Neuronal stem cell (in vitro differentiated cells): ENCODE data around the gene SURF4.

Experiments
- DNase-seq: peaks from one replicate; pipeline ENCODE4 v3.0.0-alpha.2; 2013; ENCODE audit warnings: low spot score
- H2AFZ ChIP-seq: one replicate; pipeline ENCODE4 v1.6.1; 2013; ENCODE audit warnings: mild to moderate bottlenecking, low read length, inconsistent platforms
- H2AK5ac ChIP-seq: 2 replicates; pipeline ENCODE4 v1.6.1; 2013; ENCODE audit warnings: low read depth, mild to moderate bottlenecking, inconsistent platforms, low read length, moderate library complexity, mixed read lengths
- H2BK120ac ChIP-seq: 2 replicates; pipeline ENCODE4 v1.6.1; 2013; ENCODE audit warnings: low read depth, mild to moderate bottlenecking, inconsistent platforms, low read length, moderate library complexity, mixed read lengths
- H2BK12ac ChIP-seq: one replicate; pipeline ENCODE4 v1.6.1; 2013; ENCODE audit warnings: low read length, inconsistent platforms
- H2BK15ac ChIP-seq: 2 replicates; pipeline ENCODE4 v1.6.1; 2013; ENCODE audit warnings: mild to moderate bottlenecking, low read length, inconsistent platforms, mixed read lengths
- H2BK5ac ChIP-seq: one replicate; pipeline ENCODE4 v1.6.1; 2013; ENCODE audit warnings: inconsistent platforms, mild to moderate bottlenecking, low read length, moderate library complexity
- H3K14ac ChIP-seq: one replicate; pipeline ENCODE4 v1.6.1; 2013; ENCODE audit warnings: low read length, inconsistent platforms
- H3K18ac ChIP-seq: 2 replicates; pipeline ENCODE4 v1.6.1; 2013; ENCODE audit warnings: low read length, inconsistent platforms
- H3K23ac ChIP-seq: 2 replicates; pipeline ENCODE4 v1.6.1; 2013; ENCODE audit warnings: low read depth, mild to moderate bottlenecking, mixed read lengths, low read length, inconsistent platforms; ENCODE audit not compliant: poor library complexity
- H3K27ac ChIP-seq: replicated peaks from 3 replicates; pipeline ENCODE4 v1.5.1; 2013; ENCODE audit warnings: low read length, inconsistent platforms
- H3K27me3 ChIP-seq, 3 experiments: 2 replicates each; pipeline ENCODE4 v1.6.1; 2013; ENCODE audit warnings: low read length in 3 of 3, mild to moderate bottlenecking in 2 of 3, inconsistent platforms in 1 of 3, low read depth in 1 of 3, mixed read lengths in 1 of 3, moderate library complexity in 1 of 3; ENCODE audit not compliant: control insufficient read depth in 3 of 3, insufficient read depth in 3 of 3
- H3K36me3 ChIP-seq, 2 donors: replicated peaks in 1 of 2; 2 replicates each; pipeline ENCODE4 v1.6.1; 2013; ENCODE audit warnings: low read length in 2 of 2; ENCODE audit not compliant: control insufficient read depth in 2 of 2, insufficient read depth in 2 of 2
- H3K4ac ChIP-seq: 2 replicates; pipeline ENCODE4 v1.6.1; 2013; ENCODE audit warnings: inconsistent platforms, mild to moderate bottlenecking, low read length, moderate library complexity
- H3K4me1 ChIP-seq, 2 donors: 1 replicate in 1 of 2; 2 replicates in 1 of 2; pipeline ENCODE4 v1.6.1; 2013; ENCODE audit warnings: low read length in 2 of 2, low read depth in 1 of 2; ENCODE audit not compliant: control insufficient read depth in 2 of 2, insufficient read depth in 1 of 2
- H3K4me2 ChIP-seq: one replicate; pipeline ENCODE4 v1.6.1; 2013; ENCODE audit warnings: mild to moderate bottlenecking, low read length, inconsistent platforms; ENCODE audit not compliant: insufficient read depth, poor library complexity, severe bottlenecking
- H3K4me3 ChIP-seq, 2 donors: 2 replicates each; pipeline ENCODE4 v1.5.1; 2013; ENCODE audit warnings: low read length in 2 of 2, mild to moderate bottlenecking in 2 of 2, inconsistent platforms in 1 of 2, moderate library complexity in 1 of 2
- H3K79me1 ChIP-seq: one replicate; pipeline ENCODE4 v1.6.1; 2013; ENCODE audit warnings: low read depth, mild to moderate bottlenecking, inconsistent platforms, low read length, moderate library complexity
- H3K9ac ChIP-seq: one replicate; pipeline ENCODE4 v1.6.1; 2013; ENCODE audit warnings: mild to moderate bottlenecking, low read depth, low read length, inconsistent platforms; ENCODE audit not compliant: poor library complexity
- H3K9me3 ChIP-seq, 2 donors: replicated peaks in 1 of 2; 2 replicates each; pipeline versions ENCODE3 to v1.6.1; 2013; ENCODE audit warnings: low read length in 2 of 2, mild to moderate bottlenecking in 2 of 2, inconsistent platforms in 1 of 2, low read depth in 1 of 2, mixed read lengths in 1 of 2, moderate library complexity in 1 of 2; ENCODE audit not compliant: control insufficient read depth in 2 of 2, insufficient read depth in 1 of 2
- H4K8ac ChIP-seq: one replicate; pipeline ENCODE4 v1.6.1; 2013; ENCODE audit warnings: low read depth, mild to moderate bottlenecking, inconsistent platforms, low read length, moderate library complexity
- H4K91ac ChIP-seq: one replicate; pipeline ENCODE4 v1.6.1; 2013; ENCODE audit warnings: low read length, low read depth, mild to moderate bottlenecking, inconsistent platforms; ENCODE audit not compliant: poor library complexity
- WGBS, 2 donors: extraction: QIAGEN DNeasy Blood & Tissue Kit; methylation state at CpG; one replicate each; pipeline ENCODE4 v1.1.7; 2013; ENCODE audit warnings: missing lambda C conversion rate in 2 of 2, mixed read lengths in 1 of 2; ENCODE audit not compliant: insufficient read length in 2 of 2, insufficient replicate concordance in 1 of 2; ENCODE audit errors: extremely low coverage in 2 of 2; 5-methylcytosine and 5-hydroxymethylcytosine counted together

SURF4 gene

DNA sequence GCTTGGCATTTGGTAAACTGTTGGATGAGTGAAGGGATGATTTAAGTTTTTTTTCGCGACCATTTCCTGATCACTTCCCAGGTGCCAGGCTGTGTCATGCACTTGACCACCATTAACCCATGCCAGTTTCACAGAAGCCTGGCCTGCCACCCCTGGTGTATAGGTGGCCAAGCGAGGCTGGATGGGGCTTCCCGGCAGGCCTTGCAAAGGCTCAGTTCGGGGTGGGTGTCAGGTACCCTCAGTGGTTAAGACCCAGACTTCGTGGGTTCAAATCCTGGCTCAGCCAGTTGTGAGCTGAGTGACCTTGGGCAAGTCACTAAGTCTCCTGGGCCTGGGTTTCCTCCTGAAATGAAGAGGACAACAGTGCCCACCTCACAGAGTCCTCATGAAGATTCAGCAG, 30.3 kb downstream of the SURF4 start:
- H4K8ac ChIP-seq: no peak overlapping the region
- no peak overlapping the region for H3K9ac ChIP-seq
- H3K14ac ChIP-seq: no peak overlapping the region
- H3K4ac ChIP-seq: no peak overlapping the region
- no peak overlapping the region for H2AK5ac ChIP-seq
- H3K4me2 ChIP-seq: no peak overlapping the region
- DNase-seq: no peak
- WGBS, 2 donors: no CpG with 5 or more reads among the region's 6 CpGs
- H2BK120ac ChIP-seq: no peak overlapping the region
- no peaks in the 10 kb centered on the region for H3K27me3 ChIP-seq
- peaks cover 25% of the 10 kb centered on the region for H3K79me1 ChIP-seq
- H3K9me3 ChIP-seq: no peaks in the 10 kb centered on the region
- no peak overlapping the region for H2AFZ ChIP-seq
- peak overlapping the region in 1 of 2 donors; percentile 59 for H3K4me3 ChIP-seq
- H4K91ac ChIP-seq: no peak overlapping the region
- no peak overlapping the region for H2BK12ac ChIP-seq
- no peak overlapping the region for H3K23ac ChIP-seq
- no peak overlapping the region for H2BK15ac ChIP-seq
- H3K36me3 ChIP-seq: peaks cover 70 to 81% of the 10 kb centered on the region in 2 donors
- no peak overlapping the region for H2BK5ac ChIP-seq
- H3K27ac ChIP-seq: no peak overlapping the region
- H3K18ac ChIP-seq: no peak overlapping the region
- H3K4me1 ChIP-seq: peaks cover 7 to 15% of the 10 kb centered on the region in 2 donors

DNA sequence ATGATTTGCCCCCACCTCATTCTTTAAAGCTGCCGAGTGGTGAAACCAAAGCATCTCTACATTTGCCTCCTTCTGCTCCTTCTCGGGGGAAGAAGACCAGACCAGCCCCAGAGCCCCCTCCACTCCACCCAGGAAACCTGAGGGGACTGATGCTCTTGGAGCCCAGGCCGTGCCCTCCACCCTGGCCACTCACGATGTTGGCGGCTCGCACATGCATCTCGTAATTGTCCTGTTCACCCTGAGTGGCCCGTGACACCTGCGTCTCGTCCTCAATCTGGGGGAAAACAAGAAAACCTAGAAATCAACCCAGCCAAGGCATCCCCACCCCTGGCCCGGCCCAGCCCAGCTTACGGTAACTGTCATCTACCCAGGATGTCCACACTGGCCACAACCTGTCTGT, 30.9 kb downstream of the SURF4 start:
- H3K36me3 ChIP-seq: peaks cover 70 to 81% of the 10 kb centered on the region in 2 donors

GRCh38 chr9:133344071-133344470, 31.8 kb downstream of the SURF4 start:
- Histone ChIP-seq H3K23ac (peak overlapping the region; percentile 1), H3K4me3 (no peak overlapping the region), H2BK12ac (no peak overlapping the region), H2AK5ac (no peak overlapping the region), H3K4ac (no peak overlapping the region), H3K4me1 (peaks cover 5 to 8% of the 10 kb centered on the region in 2 donors), H3K14ac (no peak overlapping the region), H3K9ac (no peak overlapping the region), H3K27ac (no peak overlapping the region), H3K27me3 (no peaks in the 10 kb centered on the region), H3K18ac (no peak overlapping the region), H3K79me1 (peaks cover 24% of the 10 kb centered on the region), H2BK15ac (no peak overlapping the region), H4K91ac (no peak overlapping the region), H3K9me3 (no peaks in the 10 kb centered on the region), H2AFZ (no peak overlapping the region), H4K8ac (no peak overlapping the region), H3K4me2 (no peak overlapping the region), H3K36me3 (peaks cover 69 to 81% of the 10 kb centered on the region in 2 donors), H2BK120ac (no peak overlapping the region), H2BK5ac (no peak overlapping the region)
- DNase-seq: no peak
- WGBS, 2 donors: no CpG with 5 or more reads among the region's 19 CpGs

More for the DNA sequence above, 30.9 kb downstream of the SURF4 start:
- H2AFZ ChIP-seq: no peak overlapping the region
- H3K79me1 ChIP-seq: peaks cover 25% of the 10 kb centered on the region
- no peak overlapping the region for H4K8ac ChIP-seq
- WGBS, 2 donors: no CpG with 5 or more reads among the region's 12 CpGs
- H2BK15ac ChIP-seq: no peak overlapping the region
- H3K9ac ChIP-seq: no peak overlapping the region
- no peaks in the 10 kb centered on the region for H3K27me3 ChIP-seq
- no peak overlapping the region for H2BK120ac ChIP-seq
- H3K4me3 ChIP-seq: no peak overlapping the region
- H3K14ac ChIP-seq: no peak overlapping the region
- H3K4me1 ChIP-seq: peaks cover 7 to 15% of the 10 kb centered on the region in 2 donors
- H2AK5ac ChIP-seq: no peak overlapping the region
- H3K4me2 ChIP-seq: no peak overlapping the region
- DNase-seq: no peak
- H3K4ac ChIP-seq: no peak overlapping the region
- H3K23ac ChIP-seq: no peak overlapping the region
- H4K91ac ChIP-seq: no peak overlapping the region
- H3K27ac ChIP-seq: no peak overlapping the region
- H2BK5ac ChIP-seq: no peak overlapping the region
- no peak overlapping the region for H3K18ac ChIP-seq
- H2BK12ac ChIP-seq: no peak overlapping the region
- no peaks in the 10 kb centered on the region for H3K9me3 ChIP-seq

- no peak overlapping the region for H2AK5ac ChIP-seq
- H4K91ac ChIP-seq: no peak overlapping the region
- no peak overlapping the region for H3K18ac ChIP-seq
- no peak overlapping the region for H4K8ac ChIP-seq
- no peak overlapping the region for H3K27ac ChIP-seq
- no CpG with 5 or more reads among the region's 11 CpGs for WGBS, 2 donors
- no peak overlapping the region for H3K9ac ChIP-seq
- H3K79me1 ChIP-seq: peaks cover 20% of the 10 kb centered on the region
- no peak overlapping the region for H2BK12ac ChIP-seq
- H3K4me2 ChIP-seq: no peak overlapping the region
- H2BK15ac ChIP-seq: no peak overlapping the region
- no peak overlapping the region for H2BK120ac ChIP-seq
- no peak for DNase-seq
- no peaks in the 10 kb centered on the region for H3K27me3 ChIP-seq
- H3K36me3 ChIP-seq: peaks cover 72 to 86% of the 10 kb centered on the region in 2 donors
- H2AFZ ChIP-seq: no peak overlapping the region
- H3K14ac ChIP-seq: no peak overlapping the region
- no peak overlapping the region for H2BK5ac ChIP-seq
- no peaks in the 10 kb centered on the region for H3K9me3 ChIP-seq
- peaks cover 4 to 6% of the 10 kb centered on the region in 2 donors for H3K4me1 ChIP-seq
- no peak overlapping the region for H3K4ac ChIP-seq
- no peak overlapping the region for H3K4me3 ChIP-seq
- no peak overlapping the region for H3K23ac ChIP-seq
These were observed 33.3 kb downstream of the SURF4 start for GRCh38 chr9:133342570-133342969.
